Fibroblast of lung (primary cell): ENCODE measurements around the gene PDE4B. TPM values are rescaled to one million over a fixed set of nuclear protein-coding genes. Genes with fewer than 3 reads are reported as not detected.

ENCODE experiments used
- DNase-seq, 2 donors: peaks; one replicate each; pipeline versions ENCODE4 v3.0.0 to v3.0.0-alpha.2; 2010; ENCODE audit warnings: low read depth in 2 of 2
- H2AFZ ChIP-seq: 2 replicates; pipeline ENCODE4 v1.5.1; 2012; ENCODE audit warnings: low read length, control low read depth, inconsistent platforms
- H3K27ac ChIP-seq: 2 replicates; pipeline ENCODE4 v1.5.1; 2011; ENCODE audit warnings: low read length, control low read depth; ENCODE audit not compliant: insufficient read depth
- H3K27me3 ChIP-seq: 2 replicates; pipeline ENCODE4 v1.5.1; 2011; ENCODE audit warnings: mild to moderate bottlenecking, low read length; ENCODE audit not compliant: control insufficient read depth, insufficient read depth
- H3K36me3 ChIP-seq: 2 replicates; pipeline ENCODE4 v1.5.1; 2011; ENCODE audit warnings: low read length; ENCODE audit not compliant: control insufficient read depth, insufficient read depth
- H3K4me1 ChIP-seq: 2 replicates; pipeline ENCODE4 v1.5.1; 2011; ENCODE audit warnings: low read length; ENCODE audit not compliant: control insufficient read depth, insufficient read depth; ENCODE audit errors: extremely low read depth
- H3K4me2 ChIP-seq: 2 replicates; pipeline ENCODE4 v1.5.1; 2011; ENCODE audit warnings: low read length, control low read depth; ENCODE audit not compliant: insufficient read depth; ENCODE audit errors: extremely low read depth
- H3K4me3 ChIP-seq, 4 experiments: fragments of 200-600 bp in 1 of 4; sonication (generic) in 1 of 4; replicated peaks in 1 of 4; 2 replicates each; pipeline ENCODE4 v1.5.1; 2011 to 2016; ENCODE audit warnings: low read length in 4 of 4, low read depth in 3 of 4, mild to moderate bottlenecking in 3 of 4, control low read depth in 2 of 4, inconsistent platforms in 1 of 4, mixed read lengths in 1 of 4; ENCODE audit not compliant: insufficient read depth in 1 of 4; ENCODE audit errors: control extremely low read depth in 1 of 4
- H3K79me2 ChIP-seq: 2 replicates; pipeline ENCODE4 v1.5.1; 2012; ENCODE audit warnings: mild to moderate bottlenecking, low read length, inconsistent platforms; ENCODE audit not compliant: control insufficient read depth, insufficient read depth
- H3K9ac ChIP-seq: 2 replicates; pipeline ENCODE4 v1.5.1; 2011; ENCODE audit warnings: mild to moderate bottlenecking, low read length, control low read depth; ENCODE audit not compliant: insufficient read depth
- H3K9me3 ChIP-seq: 2 replicates; pipeline ENCODE4 v1.5.1; 2012; ENCODE audit warnings: low read depth, low read length; ENCODE audit not compliant: control insufficient read depth, insufficient read depth
- H4K20me1 ChIP-seq: 2 replicates; pipeline ENCODE4 v1.5.1; 2011; ENCODE audit warnings: low read length; ENCODE audit not compliant: control insufficient read depth, insufficient read depth; ENCODE audit errors: extremely low read depth
- CTCF ChIP-seq, 2 donors: IDR thresholded peaks in 1 of 2; conservative IDR thresholded peaks in 1 of 2; 1 replicate in 1 of 2; 2 replicates in 1 of 2; pipeline ENCODE4 v1.5.1; 2011 to 2012; ENCODE audit warnings: low read length in 2 of 2, control low read depth in 1 of 2, inconsistent platforms in 1 of 2, low read depth in 1 of 2, mild to moderate bottlenecking in 1 of 2
- EZH2 ChIP-seq: IDR thresholded peaks from 2 replicates; pipeline ENCODE4 v1.5.1; 2012; ENCODE audit warnings: low read length, control low read depth, mild to moderate bottlenecking; ENCODE audit errors: missing control alignments
- polyA plus RNA-seq, 2 donors: library from polyadenylated mRNA; depleted of rRNA in 1 of 2; stranded (reverse) in 1 of 2; unstranded in 1 of 2; fragments of >200 nt; gene quantifications; 2 replicates each; pipeline ENCODE4 v1.2.1, GENCODE V29; 2011 to 2012; ENCODE audit warnings: missing spikeins in 1 of 2
- total RNA-seq: library from RNA; depleted of rRNA; stranded (reverse); fragments of >200 nt; gene quantifications from 2 replicates; pipeline ENCODE4 v1.2.1, GENCODE V29; 2014

The PDE4B gene
- total and polyA plus RNA-seq, 2 donors (not counting 1 experiment from before 2014, with no cell fraction given): 3.7 to 19.8 TPM

- Histone ChIP-seq H2AFZ (no peak overlapping the region), H3K9ac (no peak overlapping the region), H3K36me3 (no peaks in the 10 kb centered on the region), H4K20me1 (no peaks in the 10 kb centered on the region), H3K4me2 (no peak overlapping the region), H3K27me3 (no peaks in the 10 kb centered on the region), H3K4me3 (no peak overlapping the region), H3K4me1 (no peaks in the 10 kb centered on the region), H3K9me3 (no peaks in the 10 kb centered on the region), H3K27ac (no peak overlapping the region), H3K79me2 (no peaks in the 10 kb centered on the region)
- no peak for TF ChIP-seq CTCF (conservative IDR thresholded peaks at IDR 0.05 in 1 of 2, IDR thresholded peaks at IDR 0.05 in 1 of 2; ENCODE audit: low read depth in 1 of 2, low read length in 2 of 2)
- no peak for TF ChIP-seq EZH2
- no peak for DNase-seq
Observed at GRCh38 chr1:66349242-66349641, 556.5 kb downstream of the PDE4B start.

- no peaks in the 10 kb centered on the region for H3K9me3 ChIP-seq
- H3K27ac ChIP-seq: no peak overlapping the region
- no peak overlapping the region for H2AFZ ChIP-seq
- H3K4me3 ChIP-seq: no peak overlapping the region
- DNase-seq: peak in 1 of 2 donors; percentile 46
- no peak overlapping the region for H3K9ac ChIP-seq
- H4K20me1 ChIP-seq: no peaks in the 10 kb centered on the region
- no peaks in the 10 kb centered on the region for H3K4me1 ChIP-seq
- H3K27me3 ChIP-seq: no peaks in the 10 kb centered on the region
- H3K4me2 ChIP-seq: no peak overlapping the region
- no peak for TF ChIP-seq CTCF (conservative IDR thresholded peaks at IDR 0.05 in 1 of 2, IDR thresholded peaks at IDR 0.05 in 1 of 2; ENCODE audit: low read depth in 1 of 2, low read length in 2 of 2)
- no peak for TF ChIP-seq EZH2
- no peaks in the 10 kb centered on the region for H3K36me3 ChIP-seq
- H3K79me2 ChIP-seq: no peaks in the 10 kb centered on the region
Observed at GRCh38 chr1:66350001-66350547, 557.4 kb downstream of the PDE4B start.

GRCh38 chr1:66351478-66351877 lies 558.8 kb downstream of the PDE4B start:
- H3K27ac ChIP-seq: no peak overlapping the region
- no peak overlapping the region for H3K4me2 ChIP-seq
- H3K36me3 ChIP-seq: no peaks in the 10 kb centered on the region
- no peaks in the 10 kb centered on the region for H3K4me1 ChIP-seq
- H2AFZ ChIP-seq: no peak overlapping the region
- no peak overlapping the region for H3K4me3 ChIP-seq
- H4K20me1 ChIP-seq: no peaks in the 10 kb centered on the region
- H3K9me3 ChIP-seq: no peaks in the 10 kb centered on the region
- no peaks in the 10 kb centered on the region for H3K27me3 ChIP-seq
- no peaks in the 10 kb centered on the region for H3K79me2 ChIP-seq
- no peak overlapping the region for H3K9ac ChIP-seq
- peak in 1 of 2 donors; percentile 5 for DNase-seq
- no peak for TF ChIP-seq EZH2
- no peak for TF ChIP-seq CTCF (conservative IDR thresholded peaks at IDR 0.05 in 1 of 2, IDR thresholded peaks at IDR 0.05 in 1 of 2; ENCODE audit: low read depth in 1 of 2, low read length in 2 of 2)
